AG08396 (cell line): ENCODE results near the gene FAM149A.

Experiments used
- DNase-seq: peaks from one replicate; pipeline ENCODE4 v3.0.0; 2012; ENCODE audit warnings: low spot score, mixed read lengths

FAM149A gene

DNA sequence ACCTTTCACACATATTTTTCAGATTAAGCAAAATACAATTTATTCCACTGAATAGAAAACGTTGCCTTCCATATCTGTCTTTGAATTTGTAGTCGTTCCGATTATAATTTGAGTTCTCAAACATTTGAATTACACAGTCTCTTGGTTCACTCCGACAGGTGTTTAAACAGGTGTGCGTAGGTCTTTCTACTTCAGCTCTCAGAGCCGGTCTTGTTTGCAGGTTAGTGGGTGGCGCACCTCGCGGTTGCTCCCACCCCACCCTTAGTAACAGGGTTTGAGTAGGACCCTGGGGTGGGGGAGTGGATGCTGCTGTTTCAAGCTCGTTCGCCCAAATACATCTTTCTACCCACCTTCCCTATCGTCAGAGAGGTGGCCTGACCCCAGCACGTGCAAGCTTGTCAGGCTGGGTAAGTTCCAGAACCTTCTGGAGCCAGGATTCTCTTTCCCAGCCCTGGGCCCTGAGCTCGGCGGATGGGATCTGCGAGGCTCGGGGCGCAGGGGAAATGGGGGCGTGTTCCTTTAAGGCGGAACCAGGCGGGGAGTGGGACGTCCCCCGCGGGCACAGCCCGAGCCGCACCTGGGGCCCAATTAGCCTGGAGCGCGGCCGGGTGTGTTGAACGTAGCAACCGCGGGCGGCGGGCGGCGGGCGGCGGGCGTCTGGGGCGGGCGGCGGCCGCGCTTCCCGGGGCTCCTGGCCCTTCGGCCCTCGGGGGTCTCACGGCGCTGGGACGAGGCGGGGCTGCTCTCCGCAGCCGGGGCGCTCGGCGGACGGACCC, at the start of gene FAM149A:
TSS of gene FAM149A (plus strand) at position 591 of the 776 bp plus-strand sequence.
- no peak for DNase-seq

DNA sequence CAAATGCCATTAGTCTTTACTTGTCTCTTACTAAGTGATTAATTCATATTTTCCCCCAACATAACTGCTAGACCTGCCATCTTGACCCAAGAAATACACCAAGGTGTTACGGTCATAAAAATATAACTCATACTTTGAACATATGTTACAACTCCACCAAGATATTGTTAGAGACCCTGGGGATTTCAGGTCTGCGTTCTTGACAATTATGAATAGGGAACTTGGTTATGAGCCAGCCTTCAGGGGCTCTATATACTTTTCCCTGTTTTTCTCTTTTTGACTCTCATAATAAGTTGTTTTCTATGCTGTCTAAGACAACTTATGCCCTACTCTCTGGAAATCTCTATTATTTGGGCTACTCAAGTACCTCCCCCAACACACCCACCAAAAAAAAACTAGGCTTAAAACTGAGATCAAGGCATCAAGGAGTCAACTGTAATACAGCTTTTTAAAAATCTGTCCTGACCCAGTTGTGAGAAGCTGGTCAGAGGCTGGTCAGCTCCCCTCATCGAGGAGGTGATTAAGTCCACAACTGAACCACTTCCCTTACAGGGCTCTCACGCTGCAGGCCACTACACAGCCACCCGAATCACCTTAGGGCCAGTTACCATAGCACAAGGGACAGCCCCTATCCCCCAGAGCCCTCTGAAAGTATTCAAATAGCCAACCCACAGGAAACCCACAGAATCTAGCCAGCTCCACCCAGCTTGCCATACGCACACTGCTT, 46.1 kb upstream of the FAM149A start:
- DNase-seq, result no peak

DNA sequence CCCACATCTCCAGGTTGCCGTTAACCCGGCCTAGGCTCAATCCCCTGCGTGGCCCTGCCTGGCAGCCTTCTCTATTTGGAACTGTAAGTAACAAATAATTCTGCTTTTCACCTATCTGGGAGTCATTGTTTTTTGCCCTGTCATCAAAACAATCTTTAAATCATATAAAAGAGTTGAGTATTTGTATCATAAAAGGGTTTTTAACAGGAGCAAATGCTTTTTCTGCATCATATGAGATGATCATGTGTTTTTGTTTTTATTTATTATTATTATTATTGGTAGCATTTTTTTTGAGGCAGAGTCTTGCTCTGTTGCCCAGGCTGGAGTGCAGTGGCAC, 45.6 kb upstream of the FAM149A start:
- DNase-seq, result no peak

DNA sequence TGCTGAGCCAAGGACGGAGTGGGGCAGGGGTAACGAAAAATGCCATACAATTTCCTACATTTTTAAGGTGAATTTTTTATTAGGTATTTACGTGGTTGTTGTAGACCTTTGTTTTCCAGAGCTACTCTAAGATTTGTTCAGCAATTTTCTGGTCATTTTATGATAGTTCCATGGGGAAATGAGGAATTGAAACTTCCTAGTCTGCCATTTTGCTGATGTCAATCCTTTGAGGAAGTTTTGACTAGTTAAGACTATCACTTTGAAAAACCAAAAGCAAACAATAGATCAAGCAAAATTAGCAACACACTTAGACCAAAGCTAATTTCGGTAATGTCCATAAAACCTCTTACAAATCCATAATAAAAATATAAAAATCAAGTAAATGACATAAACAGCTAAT, 42.6 kb upstream of the FAM149A start:
- no peak for DNase-seq

DNA sequence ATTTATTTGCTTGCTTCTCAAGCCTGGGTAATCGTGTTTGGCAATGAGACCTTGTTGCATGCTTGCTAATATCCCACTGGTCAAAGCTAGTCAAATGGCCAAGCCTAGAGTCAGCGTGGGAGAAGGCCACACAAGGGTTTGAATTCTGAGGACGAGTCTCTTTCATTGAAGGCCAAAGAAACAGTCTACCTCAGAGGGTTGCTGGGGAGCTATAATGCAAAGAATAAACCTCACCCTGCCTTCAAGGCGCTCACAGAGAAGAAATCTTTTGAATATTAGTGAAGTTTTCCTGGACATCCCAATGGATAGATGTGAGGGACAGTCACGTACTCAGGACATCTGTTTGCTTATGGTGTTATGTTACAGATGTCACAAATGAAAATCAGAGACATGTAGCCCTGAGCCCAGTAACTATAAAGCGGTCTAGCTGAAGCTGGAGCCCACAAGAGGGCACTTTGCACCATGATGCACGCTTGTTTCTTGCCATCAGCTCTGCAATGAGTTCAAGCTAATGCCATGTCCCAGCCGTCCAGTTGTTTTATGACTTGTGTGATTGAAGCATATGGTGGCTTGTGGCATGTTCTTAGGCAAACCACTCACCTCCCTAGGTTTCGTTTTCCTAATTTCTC, 36.6 kb upstream of the FAM149A start:
- DNase-seq, result peak; percentile 27

DNA sequence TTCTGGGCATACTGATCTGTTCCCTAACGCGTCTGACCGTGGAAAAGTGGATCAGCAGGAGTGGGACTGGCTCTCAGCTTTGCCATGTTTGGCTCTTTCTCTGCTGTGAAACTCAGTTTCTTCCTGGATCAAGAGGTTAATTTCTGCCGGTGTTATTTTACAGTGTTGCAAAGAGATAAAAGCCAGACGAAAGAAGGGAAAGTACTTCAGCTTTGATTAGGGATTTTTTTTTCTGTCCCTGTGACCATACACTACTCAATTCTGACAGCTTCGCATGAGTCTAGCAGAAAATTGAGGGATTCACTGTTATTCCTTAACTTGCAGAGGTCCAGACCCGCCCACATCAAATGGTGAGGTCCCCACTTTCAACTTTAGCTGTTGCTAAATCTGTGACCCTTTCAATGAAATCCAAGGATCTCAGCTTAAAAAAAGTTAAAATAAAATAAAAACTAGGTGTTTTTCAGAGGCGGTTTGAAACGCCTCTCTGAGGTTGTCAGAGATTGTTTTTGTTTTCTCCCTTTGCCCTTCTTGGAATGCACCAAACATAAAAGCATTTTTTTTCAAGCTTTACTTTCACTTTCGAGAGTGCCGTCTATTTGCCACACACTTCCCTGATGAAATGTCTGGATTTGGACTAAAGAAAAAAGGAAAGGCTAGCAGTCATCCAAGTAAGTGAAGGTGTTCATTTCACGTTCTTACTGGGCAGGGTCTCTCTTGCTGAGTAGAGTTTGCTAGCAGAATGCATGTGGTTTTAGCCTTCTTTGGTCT, 35.7 kb upstream of the FAM149A start, which contains the start of gene TLR3:
TSS of gene TLR3 (plus strand) at position 576 of the 768 bp plus-strand sequence. CDS start 7,464 bp downstream, outside the sequence.
- peak; percentile 48 for DNase-seq

DNA sequence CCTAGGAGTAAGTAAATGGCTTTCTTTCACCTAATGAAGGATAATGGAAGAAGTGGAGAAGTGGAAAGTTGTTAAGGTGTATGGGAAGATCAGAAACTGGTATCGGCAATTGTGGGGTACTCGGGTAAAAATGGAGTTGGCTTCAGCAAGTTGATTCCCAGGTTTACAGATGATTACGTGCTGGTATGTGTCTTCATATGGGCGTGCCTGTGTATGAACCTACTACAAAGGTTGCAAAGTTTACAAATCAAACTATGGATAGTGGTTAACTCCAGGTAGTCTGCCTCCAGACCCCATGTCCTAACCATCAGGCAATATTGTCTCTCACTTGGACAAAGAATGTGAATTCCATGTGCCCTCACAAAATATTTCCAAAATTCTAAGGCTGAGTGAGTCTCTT, 34.8 kb upstream of the FAM149A start:
- DNase-seq, result no peak

DNA sequence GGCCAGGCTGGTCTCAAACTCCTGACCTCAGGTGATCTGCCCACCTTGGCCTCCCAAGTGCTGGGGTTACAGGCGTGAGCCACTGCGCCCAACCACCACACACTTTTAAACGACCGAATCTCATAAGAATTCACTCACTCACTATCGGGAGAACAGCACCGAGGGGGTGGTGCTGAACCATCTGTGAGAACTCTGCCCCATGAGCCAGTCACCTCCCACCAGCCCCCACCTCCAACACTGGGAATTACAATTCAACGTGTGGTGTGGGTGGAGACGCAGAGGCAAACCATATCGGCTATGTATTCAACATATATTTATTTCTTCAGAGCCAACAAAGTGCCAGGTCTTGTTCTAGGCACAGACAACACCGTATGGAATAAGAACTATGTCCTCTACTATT, 32.0 kb upstream of the FAM149A start:
- no peak for DNase-seq

DNA sequence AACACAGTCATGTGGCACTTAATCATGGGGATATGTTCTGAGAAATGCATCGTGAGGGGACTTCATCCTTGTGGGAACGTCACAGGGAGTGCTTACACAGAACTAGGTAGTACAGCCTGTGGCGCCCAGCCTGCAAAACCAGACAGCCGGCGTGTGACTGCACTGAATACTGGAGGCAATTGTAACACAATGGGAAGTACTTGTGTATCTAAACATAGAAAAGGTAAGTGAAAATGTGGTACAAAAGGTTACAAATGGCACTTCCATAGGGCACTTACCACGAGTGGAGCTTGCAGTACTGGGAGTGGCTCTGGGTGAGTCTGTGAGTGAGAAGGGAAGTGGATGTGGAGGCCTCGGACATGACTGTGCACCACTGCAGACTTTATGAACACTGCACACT, 30.3 kb upstream of the FAM149A start:
- no peak for DNase-seq

DNA sequence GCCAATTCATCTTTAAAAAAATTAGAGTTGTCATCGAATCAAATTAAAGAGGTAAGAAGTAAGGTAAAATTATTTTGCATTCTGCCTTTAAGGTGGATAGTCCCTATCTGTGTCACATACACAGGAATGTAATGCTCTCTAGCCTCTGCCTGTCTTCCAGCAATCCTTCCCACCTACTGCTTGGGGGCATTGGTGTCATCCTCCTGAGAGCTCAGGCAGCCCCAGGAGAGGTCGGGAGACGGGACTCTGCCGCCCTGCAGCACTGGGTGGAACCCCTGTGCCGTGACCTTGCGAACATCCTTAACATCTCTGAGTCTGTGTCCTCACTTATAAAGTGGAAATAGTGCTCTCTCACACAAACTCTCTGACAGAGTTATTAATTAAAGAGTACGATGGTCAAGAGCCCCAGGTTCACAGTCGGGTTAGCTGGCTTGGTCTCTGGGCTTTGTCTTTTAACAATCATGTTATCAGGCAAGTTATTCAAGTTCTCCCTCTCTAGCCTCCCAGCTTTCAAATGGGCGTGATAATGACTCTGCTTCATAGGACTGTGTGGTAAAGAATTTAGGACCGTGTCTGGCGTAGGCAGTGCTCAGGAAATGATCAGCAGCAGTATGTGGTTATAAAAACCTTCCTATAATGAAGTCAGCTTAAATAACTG, 25.4 kb upstream of the FAM149A start:
- DNase-seq, result no peak

DNA sequence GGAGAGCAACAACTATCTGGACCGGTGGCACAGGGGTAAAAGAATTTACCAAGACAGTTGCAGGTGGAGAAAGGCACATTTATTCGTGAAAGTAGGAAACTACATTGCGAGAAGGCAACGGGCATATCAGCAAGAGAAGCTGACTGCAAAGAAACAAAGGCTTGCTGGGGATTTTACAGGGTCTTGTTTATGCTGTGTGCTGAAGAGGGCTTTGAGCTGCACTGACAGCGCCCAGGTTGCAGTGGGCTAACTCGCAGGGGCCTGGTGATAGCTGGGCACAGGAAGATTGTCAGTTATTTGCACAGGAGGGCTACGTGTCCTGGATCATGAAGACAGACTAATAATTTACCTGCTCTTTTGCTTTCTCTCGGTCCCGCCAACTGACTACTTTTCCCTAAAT, 24.8 kb upstream of the FAM149A start:
- DNase-seq, result no peak

DNA sequence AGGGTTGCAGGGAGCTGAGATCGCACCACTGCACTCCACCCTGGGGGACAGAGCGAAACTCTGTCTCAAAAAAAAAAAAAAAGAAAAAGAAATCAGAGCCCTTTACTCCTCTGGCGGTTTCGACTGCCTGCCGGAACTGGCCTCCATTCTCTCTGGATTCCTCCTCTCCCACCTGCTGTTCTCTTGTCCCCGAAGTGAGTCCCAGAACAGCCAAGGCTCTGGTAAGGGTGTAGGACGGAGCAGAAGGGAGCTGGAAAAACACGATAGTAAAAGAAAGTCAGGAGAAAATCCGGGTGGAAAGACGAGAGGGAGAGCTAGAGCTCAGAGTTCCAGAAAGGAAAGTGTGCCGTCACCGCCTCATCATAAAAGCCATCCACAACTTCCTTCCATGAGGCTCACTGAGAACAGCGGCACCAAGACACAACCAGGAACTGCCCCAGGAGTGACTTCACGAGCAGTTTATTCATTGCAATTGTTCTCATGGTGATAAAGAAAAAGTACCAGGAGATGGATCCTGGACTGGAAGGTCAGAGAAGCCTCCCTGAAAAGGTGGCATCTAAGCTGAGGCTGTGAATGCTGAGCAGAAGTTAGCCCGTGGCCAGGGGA, 23.2 kb upstream of the FAM149A start:
- no peak for DNase-seq

DNA sequence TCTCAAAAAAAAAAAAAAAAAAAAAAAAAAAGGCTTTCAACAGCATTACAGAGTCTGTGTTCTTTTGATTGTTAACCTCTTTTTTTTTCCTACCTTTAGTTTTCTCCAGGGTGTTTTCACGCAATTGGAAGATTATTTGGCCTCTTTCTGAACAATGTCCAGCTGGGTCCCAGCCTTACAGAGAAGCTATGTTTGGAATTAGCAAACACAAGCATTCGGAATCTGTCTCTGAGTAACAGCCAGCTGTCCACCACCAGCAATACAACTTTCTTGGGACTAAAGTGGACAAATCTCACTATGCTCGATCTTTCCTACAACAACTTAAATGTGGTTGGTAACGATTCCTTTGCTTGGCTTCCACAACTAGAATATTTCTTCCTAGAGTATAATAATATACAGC, 22.3 kb upstream of the FAM149A start:
- no peak for DNase-seq

DNA sequence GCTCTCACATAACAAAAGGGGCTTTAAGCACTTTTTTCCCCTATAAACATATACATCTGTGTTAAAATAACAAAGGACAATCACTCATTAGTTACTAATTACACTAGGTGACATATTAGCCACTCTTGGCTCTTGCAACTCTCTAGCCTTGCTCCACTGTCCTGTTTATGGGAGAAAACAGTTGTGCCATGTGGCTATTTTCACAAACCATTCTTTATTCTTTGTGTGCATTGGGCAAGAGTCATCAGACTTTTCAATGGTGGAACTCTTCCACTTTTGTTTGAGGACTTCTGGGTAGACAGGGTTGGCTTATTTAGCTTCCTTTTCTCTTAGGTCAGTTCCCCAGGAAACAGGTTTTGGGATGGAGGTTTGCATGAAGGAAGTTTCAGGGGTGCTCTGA, 16.0 kb upstream of the FAM149A start:
- no peak for DNase-seq

DNA sequence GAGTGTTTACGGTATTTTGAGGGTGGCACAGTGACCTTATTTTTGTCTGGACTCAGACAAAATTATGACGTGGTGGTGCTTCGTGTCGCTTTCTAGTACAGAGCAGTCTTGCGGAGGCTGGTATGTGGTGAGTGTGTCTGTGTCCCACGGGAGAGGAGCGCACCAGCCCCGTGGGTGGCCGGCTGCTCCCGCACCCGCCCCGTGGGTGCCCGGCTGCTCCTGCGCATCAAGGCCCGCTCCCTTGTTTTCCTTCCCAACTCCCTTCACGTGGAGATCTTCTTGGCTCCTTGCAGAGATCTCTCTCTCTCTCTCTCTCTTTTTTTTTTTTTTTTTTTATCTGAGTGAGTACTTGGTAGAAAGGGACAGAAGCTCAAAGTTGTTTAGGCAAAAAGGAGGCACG, 12.2 kb upstream of the FAM149A start:
- DNase-seq, result no peak

DNA sequence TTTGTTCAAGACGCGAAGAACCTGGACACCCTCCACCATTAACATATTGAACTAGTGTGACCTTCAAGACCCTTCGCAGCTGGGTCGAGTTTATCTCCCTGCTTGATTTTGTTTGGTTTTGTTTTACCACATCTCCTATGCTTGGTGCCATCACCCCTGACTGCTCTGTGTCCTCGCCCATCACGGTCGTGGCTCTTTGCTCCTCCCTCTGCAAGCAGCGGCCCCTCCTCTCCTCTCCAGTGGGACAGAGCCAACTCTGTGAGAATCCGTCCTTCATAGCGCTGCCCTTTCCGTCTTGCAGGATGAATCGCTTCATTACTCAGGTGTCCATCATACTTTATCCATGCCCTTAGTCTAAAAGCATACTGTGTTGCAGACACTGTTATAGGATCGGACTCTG, 9.1 kb upstream of the FAM149A start:
- no peak for DNase-seq

DNA sequence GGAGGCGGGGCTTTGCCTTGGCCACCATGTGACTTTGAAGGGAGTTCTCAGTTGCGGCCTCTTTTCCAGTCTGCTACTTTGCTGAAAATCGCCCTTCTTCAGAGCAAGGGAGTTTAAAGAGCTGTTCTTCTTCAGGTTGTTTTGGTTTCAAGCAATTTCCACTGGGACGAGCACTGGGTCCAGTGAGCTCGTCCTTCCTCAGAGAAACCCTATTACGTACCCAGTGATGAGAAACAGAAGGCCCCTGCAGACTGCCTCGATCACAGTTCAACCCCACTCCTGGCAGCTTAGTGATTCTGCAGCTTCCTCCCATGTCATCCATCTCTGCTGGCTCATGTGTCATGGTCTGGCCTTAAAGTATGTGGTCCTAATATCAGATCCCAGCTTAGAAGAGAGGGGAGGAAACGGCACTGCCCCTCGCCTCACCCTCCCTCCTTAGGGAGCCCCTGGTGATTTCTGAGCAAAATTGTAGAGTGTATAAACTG, 7.8 kb upstream of the FAM149A start:
- DNase-seq, result no peak

DNA sequence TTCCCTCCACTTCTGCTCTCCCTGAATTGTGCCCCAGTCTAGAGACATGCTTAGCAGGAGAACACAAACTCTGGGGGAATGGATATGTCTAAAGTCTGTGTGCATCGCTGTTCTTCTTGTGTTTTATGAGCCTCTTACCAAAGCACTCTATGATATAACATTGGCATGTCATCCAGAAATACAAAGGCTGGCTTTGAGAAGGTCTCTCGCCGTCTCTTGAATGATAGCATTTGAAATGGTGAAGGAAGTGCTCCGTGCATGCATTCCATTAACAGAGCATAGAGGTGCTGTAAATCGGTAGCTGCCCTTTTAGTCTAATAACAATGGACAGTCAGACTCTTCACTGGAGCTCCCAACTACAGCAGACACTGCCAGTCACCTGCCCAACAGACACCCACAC, 7.1 kb upstream of the FAM149A start:
- DNase-seq, result no peak

DNA sequence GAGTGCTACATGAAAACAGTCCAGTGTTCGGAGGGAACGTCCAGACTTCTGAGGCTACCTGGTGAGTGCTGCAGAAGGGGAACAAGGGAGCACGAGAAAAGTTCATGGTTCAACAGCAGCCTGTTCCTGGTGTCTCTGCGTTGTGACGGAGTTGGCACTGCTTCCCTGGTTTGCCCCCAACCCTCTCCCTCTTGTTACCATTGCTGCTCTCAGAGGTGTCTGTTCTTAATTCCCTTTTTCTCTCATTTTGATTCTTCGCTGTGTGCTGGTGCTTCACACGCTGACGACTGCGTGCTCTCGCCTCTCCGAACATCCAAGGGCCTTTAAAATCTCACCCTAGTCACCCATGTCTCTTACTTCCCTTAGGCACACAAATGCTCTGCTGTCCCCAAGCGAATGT, 1.6 kb upstream of the FAM149A start:
- no peak for DNase-seq

DNA sequence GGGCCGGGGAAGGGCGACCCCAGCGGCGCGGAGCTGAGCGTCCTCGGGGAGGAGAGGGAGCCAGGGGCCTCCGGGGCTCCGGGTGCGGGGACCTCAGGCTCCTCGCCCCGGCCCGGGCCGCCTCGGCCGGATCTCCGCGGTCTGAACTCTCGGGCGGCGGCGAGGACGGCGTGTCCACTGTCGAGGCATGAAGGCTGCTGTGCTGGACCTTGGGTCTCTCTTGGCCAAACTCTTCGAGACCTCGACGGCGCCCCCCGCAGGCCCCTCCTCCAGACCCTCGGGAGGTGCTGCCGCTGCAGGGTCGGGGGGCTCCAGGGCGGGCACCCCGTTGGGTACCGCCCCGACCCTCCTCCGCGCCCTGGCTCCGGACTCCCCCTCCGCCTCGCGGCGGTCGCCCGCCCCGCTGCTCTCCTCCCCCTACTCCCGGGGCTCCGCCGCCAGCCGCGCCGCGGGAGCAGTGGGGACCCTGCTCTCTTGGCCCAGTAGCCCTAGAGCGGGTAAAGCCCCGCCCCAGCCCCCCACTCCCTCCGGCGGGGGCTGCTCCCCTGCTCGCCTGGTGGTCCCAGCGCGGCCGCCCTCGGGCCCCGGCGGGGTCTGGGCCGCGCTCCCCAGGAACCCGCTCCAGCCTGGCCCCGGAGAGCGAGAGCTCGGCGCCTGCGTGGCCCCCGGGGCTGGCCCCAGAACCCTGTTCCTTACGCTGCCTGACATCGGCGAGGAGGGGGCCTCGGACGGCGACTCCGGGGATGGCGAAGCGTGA, 564 bp downstream of the FAM149A start:
- peak; percentile 40 for DNase-seq
